MCF 10A (cell line): Measurements from ENCODE around the gene FRMD3. TPM values are rescaled to one million over a fixed set of nuclear protein-coding genes. Genes with fewer than 3 reads are reported as not detected.

Source experiments
- BruUV-seq: library from RNA; stranded (reverse); fragments of 400-500 nt; replicated peaks from 2 replicates; lab custom pipeline; 2021; lab: Mats Ljungman, UMichigan
- CTCF ChIA-PET: fragments of 300-600 bp; sonication (Branson Sonifier 250); formaldehyde crosslinking; extraction: SDS; loops from one replicate; lab custom pipeline; 2021; ENCODE audit warnings: antibody characterized with exemption, inconsistent platforms; lab: Yijun Ruan, JAX
- POLR2A ChIA-PET: fragments of 300-600, 350-650 bp; sonication (Branson Sonifier 250); formaldehyde crosslinking; extraction: SDS; loops from one replicate; lab custom pipeline; 2020; ENCODE audit warnings: antibody characterized with exemption, inconsistent platforms; lab: Yijun Ruan, JAX
- DNase-seq: peaks from one replicate; pipeline ENCODE4 v3.0.0-alpha.2; 2018; ENCODE audit not compliant: unreplicated experiment
- H3K27ac Mint-ChIP-seq: one replicate; pipeline ENCODE4 v1.8.0; 2022; ENCODE audit warnings: mild to moderate bottlenecking, low read depth, mixed read lengths; ENCODE audit not compliant: unreplicated experiment
- H3K27me3 Mint-ChIP-seq: one replicate; pipeline ENCODE4 v1.8.0; 2022; ENCODE audit warnings: mixed read lengths; ENCODE audit not compliant: insufficient read depth, unreplicated experiment
- H3K36me3 Mint-ChIP-seq: one replicate; pipeline ENCODE4 v1.8.0; 2022; ENCODE audit warnings: mild to moderate bottlenecking, moderate library complexity, mixed read lengths; ENCODE audit not compliant: insufficient read depth, unreplicated experiment
- H3K4me1 Mint-ChIP-seq: one replicate; pipeline ENCODE4 v1.8.0; 2022; ENCODE audit warnings: mixed read lengths; ENCODE audit not compliant: insufficient read depth, unreplicated experiment
- H3K4me3 Mint-ChIP-seq: one replicate; pipeline ENCODE4 v1.8.0; 2022; ENCODE audit warnings: mild to moderate bottlenecking, moderate library complexity, mixed read lengths; ENCODE audit not compliant: unreplicated experiment
- H3K9me3 Mint-ChIP-seq: one replicate; pipeline ENCODE4 v1.8.0; 2022; ENCODE audit warnings: mixed read lengths; ENCODE audit not compliant: unreplicated experiment
- intact Hi-C: fragments of 100-400 bp; cut with micrococcal nuclease; formaldehyde crosslinking; loops from 2 replicates; pipeline ENCODE4 v1.14.1; 2022
- total RNA-seq: library from RNA; stranded (reverse); gene quantifications from 2 replicates; pipeline ENCODE4 v1.2.3, GENCODE V29; 2022
- TF ChIP-seq, protein P1 (sequence below): fragments of 200-600 bp; IDR thresholded peaks from one replicate; pipeline ENCODE4 v1.8.0; 2022; ENCODE audit warnings: antibody characterized with exemption, mild to moderate bottlenecking; ENCODE audit not compliant: unreplicated experiment

FRMD3 gene
- total RNA-seq, 1 experiment from 2014 or later: 0.28 TPM

DNA sequence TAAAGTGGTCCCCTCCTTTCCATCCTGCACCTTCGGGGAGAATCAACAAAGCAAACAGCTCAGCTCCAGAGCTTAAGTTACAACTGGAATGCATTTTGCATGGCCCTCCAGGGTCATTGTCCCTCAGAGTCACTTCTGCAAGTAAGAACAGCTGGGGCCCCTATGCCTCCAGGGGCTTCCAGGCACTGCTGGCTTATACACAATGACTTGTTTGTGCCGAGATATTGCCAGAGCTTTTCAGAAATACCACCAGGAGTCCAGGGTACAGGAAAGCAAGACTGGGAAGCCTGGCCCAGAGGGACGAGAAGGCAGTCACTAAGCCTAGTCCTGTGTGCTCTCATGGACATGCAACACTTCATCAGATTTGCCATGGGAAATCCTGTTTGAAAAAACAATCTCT lies 11.3 kb downstream of the FRMD3 start:
- no peak overlapping the region for H3K4me3 Mint-ChIP-seq
- no peak overlapping the region for H3K27ac Mint-ChIP-seq
- H3K27me3 Mint-ChIP-seq: peaks cover 15% of the 10 kb centered on the region
- CTCF ChIA-PET: interaction anchor here (1.4 kb wide), 1 partner anchor 12 kb away, joined by 5 read pairs; no protein-coding TSS in a partner anchor
- no peak for DNase-seq
- TF ChIP-seq, protein P1, sequence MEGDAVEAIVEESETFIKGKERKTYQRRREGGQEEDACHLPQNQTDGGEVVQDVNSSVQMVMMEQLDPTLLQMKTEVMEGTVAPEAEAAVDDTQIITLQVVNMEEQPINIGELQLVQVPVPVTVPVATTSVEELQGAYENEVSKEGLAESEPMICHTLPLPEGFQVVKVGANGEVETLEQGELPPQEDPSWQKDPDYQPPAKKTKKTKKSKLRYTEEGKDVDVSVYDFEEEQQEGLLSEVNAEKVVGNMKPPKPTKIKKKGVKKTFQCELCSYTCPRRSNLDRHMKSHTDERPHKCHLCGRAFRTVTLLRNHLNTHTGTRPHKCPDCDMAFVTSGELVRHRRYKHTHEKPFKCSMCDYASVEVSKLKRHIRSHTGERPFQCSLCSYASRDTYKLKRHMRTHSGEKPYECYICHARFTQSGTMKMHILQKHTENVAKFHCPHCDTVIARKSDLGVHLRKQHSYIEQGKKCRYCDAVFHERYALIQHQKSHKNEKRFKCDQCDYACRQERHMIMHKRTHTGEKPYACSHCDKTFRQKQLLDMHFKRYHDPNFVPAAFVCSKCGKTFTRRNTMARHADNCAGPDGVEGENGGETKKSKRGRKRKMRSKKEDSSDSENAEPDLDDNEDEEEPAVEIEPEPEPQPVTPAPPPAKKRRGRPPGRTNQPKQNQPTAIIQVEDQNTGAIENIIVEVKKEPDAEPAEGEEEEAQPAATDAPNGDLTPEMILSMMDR: no peak
- no peaks in the 10 kb centered on the region for H3K9me3 Mint-ChIP-seq
- H3K36me3 Mint-ChIP-seq: no peaks in the 10 kb centered on the region
- intact Hi-C loops: no loop called here
- no peaks in the 10 kb centered on the region for H3K4me1 Mint-ChIP-seq
- POLR2A ChIA-PET: interaction anchor here (1.0 kb wide), 1 partner anchor 8 kb away, joined by 3 read pairs; no protein-coding TSS in a partner anchor
- no TSS peak for BruUV-seq

DNA sequence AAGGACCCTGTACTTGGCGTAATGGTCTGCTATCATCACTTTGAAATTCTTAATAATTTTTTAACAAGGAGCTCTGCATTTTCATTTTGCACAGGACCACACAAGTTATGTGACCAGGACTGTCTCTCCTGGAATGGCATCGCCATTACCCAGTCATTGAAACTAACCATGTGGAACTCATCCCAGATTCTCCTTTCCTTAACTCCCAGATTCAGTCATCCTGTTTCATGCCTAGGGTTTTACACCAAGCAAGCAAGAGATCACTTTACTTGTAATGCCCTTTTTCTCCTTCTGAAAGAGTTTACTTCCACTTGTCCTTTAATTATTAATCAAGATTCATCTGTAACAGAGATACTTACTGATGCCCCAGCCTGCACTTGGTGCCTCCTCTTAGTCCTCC lies 12.0 kb downstream of the FRMD3 start:
- TF ChIP-seq, protein P1: no peak
- CTCF ChIA-PET: interaction anchor here (1.4 kb wide), 1 partner anchor 13 kb away, joined by 5 read pairs; no protein-coding TSS in a partner anchor
- no TSS peak for BruUV-seq
- Mint-ChIP-seq H3K9me3 (no peaks in the 10 kb centered on the region), H3K4me3 (no peak overlapping the region), H3K4me1 (no peaks in the 10 kb centered on the region), H3K36me3 (no peaks in the 10 kb centered on the region), H3K27me3 (peaks cover 15% of the 10 kb centered on the region), H3K27ac (no peak overlapping the region)
- intact Hi-C loops: no loop called here
- no peak for DNase-seq
- POLR2A ChIA-PET: interaction anchor here (1.0 kb wide), 1 partner anchor 9 kb away, joined by 3 read pairs; no protein-coding TSS in a partner anchor

DNA sequence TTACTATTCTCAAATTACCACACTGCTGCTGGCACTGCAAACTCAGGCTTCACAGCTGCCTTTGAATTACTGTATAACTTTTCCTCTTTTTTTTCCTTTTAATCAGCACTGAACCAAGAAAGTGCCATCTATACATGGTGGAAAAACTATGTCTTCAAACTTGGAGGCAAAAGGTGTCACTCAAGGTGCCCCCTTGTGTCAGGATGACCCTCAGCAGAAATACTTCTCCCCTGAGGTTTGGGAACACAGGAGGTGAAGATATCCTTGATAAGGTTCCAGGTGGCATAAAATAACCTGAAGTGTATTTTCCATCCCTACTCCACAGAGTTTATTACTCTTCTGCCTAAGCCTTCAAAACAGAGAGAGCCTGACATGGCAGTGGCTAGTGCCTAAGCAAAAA lies 14.5 kb downstream of the FRMD3 start:
- intact Hi-C loops: no loop called here
- DNase-seq: no peak
- Mint-ChIP-seq H3K27me3 (peaks cover 15% of the 10 kb centered on the region), H3K4me1 (no peaks in the 10 kb centered on the region), H3K4me3 (no peak overlapping the region), H3K27ac (no peak overlapping the region), H3K36me3 (no peaks in the 10 kb centered on the region), H3K9me3 (no peaks in the 10 kb centered on the region)
- TF ChIP-seq, protein P1: no peak
- BruUV-seq: no TSS peak
- ChIA-PET CTCF (interaction anchor here (1.9 kb wide), 1 partner anchor 20 kb away, joined by 11 read pairs; no protein-coding TSS in a partner anchor), POLR2A (no interaction called here)

DNA sequence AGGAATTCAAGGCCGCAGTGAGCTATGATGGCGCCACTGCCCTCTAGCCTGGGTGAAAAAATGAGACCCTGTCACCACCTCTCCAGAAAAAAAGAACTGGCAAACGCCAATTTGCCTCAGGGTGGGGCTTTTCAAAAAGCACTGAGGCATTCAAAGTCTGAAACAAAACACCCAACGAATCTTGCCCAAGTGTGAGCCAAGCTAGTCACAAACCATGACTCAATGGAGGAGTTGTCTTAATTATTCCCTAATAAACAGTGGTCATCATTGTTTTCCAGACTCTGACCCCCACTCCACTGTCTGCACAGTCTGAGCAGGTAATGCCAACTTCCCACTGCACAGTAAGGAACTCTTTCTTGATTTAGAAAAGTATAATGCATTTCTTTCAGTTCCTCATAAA lies 16.8 kb downstream of the FRMD3 start:
- no peak for DNase-seq
- intact Hi-C loops: no loop called here
- H3K36me3 Mint-ChIP-seq: no peaks in the 10 kb centered on the region
- TF ChIP-seq, protein P1: no peak
- H3K27me3 Mint-ChIP-seq: peaks cover 10% of the 10 kb centered on the region
- H3K4me3 Mint-ChIP-seq: no peak overlapping the region
- no peaks in the 10 kb centered on the region for H3K9me3 Mint-ChIP-seq
- no TSS peak for BruUV-seq
- ChIA-PET POLR2A (no interaction called here), CTCF (interaction anchor here (0.7 to 1.9 kb wide), 2 partner anchors 22 to 322 kb away, joined by 3 to 11 read pairs; no protein-coding TSS in a partner anchor)
- no peak overlapping the region for H3K27ac Mint-ChIP-seq
- H3K4me1 Mint-ChIP-seq: no peaks in the 10 kb centered on the region
